Mucosa of gallbladder (tissue), 1 donor: Measurements from ENCODE around the gene MRFAP1L1. TPM values are rescaled to one million over a fixed set of nuclear protein-coding genes. Genes with fewer than 3 reads are reported as not detected.
"Not testable (repeated sequence)": the region's sequence is repeated elsewhere in the genome, so short reads cannot be mapped to it uniquely, and the experiment has no call there.

Source experiments
- DNase-seq: peaks from one replicate; pipeline ENCODE4 v3.0.0-alpha.2; 2020; ENCODE audit warnings: low spot score
- total RNA-seq: library from RNA; stranded (reverse); gene quantifications from one replicate; pipeline ENCODE4 v1.2.1, GENCODE V29; 2021
- donor health status: DM: no; HTN: no; CAD: no.

The MRFAP1L1 gene
- total RNA-seq, 1 donor from 2014 or later: 51.2 TPM

DNA sequence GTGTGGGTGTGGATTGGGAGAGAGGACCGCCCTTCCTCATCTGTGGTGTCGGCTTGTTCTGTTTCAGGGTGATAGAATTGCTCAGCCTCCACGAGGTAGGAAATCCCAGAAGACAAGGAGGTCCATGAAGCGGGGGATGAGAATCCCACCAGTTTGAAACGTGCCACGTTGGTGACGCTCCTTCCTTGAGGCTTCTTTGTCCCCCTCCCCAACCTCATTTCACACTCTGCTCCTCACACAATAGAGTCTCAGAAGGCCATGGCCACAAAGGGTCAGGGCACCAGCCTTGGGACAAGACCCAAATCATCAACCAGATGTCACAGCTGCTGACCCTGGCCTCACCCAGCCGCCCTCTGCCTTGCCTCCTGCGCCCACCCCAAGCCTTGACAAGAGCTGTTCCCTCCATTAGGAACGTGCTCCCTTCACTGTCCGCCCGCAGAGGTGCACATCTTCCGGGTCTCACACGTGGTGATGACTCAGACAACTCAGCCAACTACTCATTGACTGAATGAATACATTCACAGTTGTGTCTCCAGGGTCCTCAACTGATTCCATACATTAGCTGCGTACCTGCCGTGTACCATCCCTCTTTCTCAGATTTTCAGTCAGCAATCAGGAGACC, 24.6 kb upstream of the MRFAP1L1 start:
- no peak for DNase-seq

DNA sequence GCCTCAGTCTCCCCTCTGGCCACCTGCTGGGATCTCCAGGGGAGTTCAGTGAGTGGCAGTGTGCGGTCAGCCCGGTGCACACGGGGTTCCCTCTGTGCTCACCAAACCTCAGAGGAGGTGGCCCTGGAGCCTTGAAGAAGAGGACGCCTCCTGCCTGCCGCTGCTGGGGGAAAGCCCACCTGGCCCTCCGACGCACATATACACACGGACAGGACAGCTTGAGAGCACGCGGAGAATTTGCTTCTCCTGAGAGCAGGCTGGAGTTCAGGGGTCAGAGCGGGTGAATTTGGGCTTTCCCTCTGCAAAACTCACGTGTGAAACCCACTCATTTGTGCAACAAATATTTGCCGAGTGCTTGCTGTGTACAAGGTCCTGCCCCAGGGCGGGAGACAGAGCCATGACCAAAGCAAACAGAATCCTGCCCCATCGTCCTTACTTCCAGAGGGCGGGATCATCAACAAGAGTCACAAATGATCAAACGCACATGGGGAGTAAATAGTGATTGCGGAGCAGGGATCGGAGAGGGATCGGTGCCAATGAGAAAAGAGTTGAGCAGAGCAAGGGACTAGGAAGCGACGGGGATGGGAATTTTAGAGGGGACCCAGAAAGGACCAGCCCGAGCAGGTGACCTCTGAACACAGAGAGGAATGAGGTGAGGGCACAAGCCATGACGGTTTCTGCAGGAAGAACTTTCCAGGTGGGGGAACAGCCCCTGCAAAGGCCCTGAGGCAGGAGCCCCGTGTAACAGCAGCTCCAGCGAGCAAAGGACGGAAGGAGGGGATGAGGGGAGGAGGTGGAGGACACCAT, 23.9 kb upstream of the MRFAP1L1 start:
- no peak for DNase-seq

DNA sequence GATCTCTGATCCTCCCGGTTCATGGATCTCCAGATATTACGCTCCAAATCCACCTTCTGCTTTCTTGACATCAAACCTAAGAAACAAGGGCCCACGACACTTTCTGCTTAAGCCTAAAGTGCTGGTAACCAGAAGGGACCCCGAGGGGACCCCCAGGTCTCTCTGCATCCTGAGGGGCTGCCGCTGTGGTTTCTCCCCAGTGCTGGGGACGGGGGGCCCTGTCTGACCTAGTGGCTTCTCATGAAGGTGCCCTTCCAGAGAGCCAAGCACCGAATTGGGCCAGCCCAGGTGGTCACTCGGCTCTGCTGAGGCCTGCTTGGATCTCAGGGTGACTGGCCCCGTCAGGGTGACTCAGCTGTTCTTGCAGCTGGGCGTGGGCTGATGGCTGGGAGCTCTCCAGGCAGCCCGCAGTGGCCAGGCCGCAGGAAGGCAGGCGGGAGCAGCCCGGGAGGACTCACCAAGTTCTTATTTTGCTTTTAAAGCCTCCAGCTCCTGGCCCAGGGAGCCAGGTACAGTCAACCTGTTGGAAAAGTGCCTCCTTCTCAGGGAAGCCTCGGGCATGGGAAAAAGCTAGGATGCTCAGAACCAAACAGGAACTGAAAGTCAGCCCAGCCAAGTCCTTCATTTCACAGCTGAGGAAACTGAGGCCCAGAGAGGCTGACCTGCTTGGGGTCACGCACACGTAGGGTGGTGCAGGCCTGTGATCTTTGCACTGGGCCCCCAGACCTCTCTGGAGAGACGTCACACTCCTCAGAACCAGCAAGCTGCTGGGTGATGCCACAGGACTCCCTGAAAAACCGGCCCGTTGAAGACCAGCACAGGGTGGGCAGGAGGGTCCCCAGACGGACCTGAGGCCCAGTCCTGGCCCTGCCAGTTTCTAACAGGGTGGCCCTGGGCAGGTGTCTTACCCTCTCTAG, 23.0 kb upstream of the MRFAP1L1 start:
- peak; percentile 77 for DNase-seq

DNA sequence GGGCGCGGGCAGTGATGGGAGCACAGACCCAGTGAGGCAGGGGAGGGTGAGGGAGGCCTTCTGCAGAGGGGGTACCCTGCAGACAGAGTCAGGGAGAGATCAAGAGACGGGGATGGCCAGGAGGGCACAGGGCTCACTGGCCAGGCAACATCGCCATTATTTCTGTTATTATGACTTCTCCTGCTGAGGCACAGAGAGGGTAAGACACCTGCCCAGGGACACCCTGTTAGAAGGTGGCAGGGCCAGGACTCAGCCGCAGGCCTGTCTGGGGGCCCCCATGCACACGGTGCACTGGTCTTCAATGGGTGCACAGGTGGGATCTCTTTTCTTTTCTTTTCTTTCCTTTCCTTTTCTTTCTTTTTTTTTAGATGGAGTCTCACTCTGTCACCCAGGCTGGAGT, 22.1 kb upstream of the MRFAP1L1 start:
- DNase-seq: no peak

DNA sequence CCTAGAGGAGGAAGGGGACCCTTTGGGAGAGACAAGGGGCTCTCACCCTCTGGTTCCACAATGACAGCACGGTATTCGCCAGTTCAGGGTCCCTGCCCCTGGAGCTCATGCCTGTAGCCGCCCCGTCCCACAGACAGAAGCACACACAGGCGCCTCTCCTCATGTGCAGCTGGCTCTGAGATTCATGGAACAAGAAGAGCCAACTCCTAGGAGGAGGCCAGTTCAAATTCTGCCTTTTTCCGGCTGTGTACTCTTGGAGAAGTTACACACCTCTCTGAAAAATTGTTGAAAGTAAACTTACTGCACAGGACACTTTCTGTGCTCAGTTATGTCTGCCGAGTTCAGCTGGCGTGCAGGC, 21.6 kb upstream of the MRFAP1L1 start:
- DNase-seq: no peak

DNA sequence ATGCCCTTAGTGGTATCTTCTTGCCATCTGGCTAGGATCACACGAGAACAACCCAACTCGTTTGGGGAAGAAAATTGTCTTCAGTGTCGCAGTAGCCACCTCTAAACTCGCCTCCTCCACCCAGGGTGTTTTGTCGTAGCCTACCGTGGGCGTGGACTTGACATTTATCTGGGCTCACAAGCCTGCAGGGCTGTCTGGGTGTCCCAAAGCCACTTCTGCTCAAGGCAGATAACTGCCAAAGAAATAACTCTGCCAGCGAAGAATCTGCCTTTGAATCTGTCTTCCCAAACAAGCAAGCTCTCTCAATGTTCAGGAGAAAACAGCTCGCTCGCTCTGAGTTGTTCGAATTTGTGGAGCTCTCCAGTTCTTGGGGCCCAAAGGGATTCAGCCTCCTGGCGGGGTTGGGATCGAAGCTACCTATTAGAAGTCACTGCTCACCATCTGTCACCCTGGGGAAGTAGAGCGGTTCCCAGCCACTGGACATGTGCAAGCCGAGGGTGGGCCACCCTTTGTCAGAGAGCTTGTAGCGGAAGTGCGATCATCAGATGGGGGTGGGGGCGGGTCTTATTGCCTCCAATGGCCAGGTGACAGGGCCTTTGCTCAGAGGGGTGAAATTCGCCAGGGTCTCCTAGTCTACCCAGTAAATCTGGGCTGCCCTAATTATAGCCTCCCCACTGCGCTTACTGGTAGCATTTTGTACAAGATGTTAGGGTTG, 21.1 kb upstream of the MRFAP1L1 start:
- no peak for DNase-seq

DNA sequence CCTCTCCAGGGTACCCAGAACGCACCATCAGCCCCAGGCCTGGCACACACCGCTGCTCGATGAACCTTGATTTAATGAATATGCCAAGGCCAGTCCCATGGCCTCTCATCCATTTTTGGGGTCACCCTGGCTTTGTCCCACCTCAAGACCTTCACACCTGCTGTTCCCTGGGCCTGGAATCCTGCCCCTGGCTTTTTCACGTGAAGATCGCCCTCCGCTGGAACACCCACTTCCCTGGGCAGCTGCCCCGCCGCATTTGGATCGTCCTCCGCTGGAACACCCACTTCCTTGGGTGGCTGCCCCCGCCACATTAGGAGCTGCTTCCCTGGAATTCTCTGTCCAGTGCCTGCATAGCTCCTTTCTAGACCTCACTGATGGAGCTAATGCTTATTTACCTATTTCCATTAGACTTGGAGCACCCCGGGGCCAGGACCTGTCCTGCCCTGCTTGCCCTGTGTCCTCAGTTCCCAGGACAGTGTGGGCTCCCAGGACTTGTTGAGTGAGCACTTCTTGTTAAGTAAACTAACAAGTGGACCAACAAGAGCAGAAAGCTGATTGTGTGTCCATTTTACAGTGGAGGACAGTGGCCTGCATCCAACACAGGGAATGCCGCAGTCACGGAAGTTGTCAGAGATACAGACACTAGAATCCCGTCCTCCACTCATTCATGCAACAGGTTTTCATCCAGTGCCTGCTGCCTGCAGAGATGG, 18.8 kb upstream of the MRFAP1L1 start:
- DNase-seq: no peak

DNA sequence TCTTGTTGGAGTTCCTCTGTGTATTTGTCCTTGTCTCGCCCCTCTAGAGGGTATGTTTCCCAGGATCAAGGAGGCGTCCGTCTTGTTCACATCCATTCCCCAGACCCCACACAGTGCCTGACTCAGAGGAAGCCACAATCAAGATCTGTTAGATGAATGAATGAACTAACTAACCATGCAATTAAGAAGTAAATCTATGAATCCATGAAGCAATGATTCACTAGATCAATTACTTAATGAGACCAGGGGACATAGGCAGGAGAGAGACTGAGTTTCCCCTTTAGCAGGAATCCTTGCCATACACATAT, 18.2 kb upstream of the MRFAP1L1 start:
- no peak for DNase-seq

DNA sequence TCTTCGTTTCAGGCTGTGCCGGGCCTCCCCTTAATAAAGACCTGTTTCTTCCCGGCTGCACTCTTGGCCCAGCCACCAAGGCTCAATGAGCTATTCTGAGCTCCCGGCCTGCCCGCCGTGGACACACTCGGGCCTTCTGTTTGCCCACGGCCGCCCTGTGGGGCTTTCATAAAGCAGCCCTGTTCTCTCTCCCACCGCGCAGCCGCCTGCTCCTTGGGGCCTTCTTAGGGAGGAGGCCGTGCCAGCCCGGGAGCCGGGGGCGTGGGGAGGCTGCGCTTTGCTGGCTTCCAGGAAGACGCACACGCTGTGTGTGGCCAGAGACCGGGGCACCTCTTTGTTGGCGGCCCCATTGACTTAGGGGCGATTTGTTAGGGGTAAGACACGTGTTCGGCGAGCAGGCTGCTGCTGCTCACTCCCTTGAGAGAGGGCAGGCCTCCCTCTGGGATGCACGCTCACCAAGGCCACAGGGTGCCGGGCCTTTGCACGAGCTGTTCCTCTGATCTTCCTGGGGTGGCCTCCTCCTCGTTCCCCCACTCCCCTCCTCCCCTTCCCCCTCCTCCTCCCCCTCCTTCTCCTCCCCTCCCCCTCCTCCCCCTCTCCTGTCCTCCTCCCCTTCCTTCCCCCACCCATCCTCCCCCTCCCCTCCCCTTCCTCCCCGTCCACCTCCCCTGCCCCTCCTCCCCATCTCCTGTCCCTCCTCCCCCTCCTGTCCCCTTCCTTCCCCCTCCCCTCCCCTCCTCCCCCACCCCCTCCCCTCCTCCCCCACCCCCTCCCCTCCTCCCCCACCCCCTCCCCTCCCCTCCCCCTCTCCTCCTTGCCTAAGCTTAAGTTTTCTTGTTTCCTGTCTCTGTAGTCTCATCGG, 17.6 kb upstream of the MRFAP1L1 start:
- DNase-seq: no peak

DNA sequence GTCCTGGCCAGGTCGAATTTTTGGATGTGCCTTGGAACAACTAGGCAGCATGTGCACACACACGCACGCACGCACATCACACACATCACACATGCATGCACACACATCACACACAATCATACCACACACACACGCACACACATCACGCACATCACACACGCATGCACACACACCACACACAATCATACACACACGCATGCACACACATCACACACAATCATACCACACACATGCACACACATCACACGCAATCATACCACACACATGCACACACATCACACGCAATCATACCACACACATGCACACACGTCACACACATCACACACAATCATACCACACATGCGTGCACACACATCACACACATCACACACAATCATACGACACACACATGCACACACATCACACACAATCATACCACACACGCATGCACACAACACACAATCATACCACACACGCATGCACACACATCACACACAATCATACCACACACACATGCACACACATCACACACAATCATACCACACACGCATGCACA, 15.8 kb upstream of the MRFAP1L1 start:
- not testable (repeated sequence) for DNase-seq

DNA sequence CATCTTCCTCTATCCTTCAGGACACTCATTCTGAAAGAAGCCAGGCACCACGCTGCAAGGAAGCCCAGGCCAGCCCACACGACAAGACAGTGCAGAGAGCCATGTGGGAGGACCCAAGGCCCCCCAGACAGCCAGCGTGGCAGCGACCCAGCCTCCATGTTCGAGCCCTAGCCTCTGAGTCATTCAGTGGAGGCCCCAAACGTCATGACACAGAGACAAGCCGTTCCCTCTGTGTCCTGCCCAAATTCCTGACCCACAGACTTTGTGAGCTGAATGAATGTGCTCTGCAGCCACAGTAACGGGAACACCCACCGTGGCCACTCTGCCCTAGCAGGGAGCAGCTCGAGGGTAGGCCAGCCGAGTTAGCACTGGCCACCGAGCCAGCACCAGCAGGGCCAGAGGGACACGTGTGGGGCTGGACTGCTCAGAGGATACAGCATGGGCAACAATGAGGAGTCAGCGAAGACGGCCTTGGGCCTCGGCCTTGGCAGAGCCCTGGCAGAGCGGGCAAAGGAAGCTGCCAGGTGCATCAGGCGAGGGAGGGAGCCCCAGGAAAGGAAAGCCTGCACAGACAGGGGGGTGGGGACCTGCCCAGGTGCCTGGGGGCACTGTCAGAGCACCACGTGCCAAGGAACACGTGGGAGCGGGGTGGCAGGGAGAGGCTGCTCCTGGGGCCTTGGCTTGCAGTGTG, 14.9 kb upstream of the MRFAP1L1 start:
- DNase-seq: no peak

DNA sequence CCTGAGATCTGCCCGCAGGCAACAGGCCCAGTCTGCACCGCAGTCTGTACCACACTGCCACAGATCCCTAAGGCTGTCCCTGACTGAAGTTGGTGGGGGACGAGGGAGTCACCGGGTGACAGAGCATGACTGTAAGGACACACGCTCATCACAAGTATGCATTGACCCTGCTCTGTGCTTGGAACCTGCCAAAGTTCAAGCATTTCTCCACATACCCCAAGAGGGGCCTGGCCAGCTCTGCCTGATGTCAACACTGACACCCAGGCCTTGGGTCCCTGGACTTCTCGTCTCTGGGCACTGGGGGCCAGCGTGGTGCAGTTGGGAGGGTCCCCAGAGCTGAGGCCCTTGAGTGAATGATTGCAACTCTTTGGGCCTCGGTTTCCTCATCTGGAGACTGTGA, 14.2 kb upstream of the MRFAP1L1 start:
- DNase-seq: no peak

DNA sequence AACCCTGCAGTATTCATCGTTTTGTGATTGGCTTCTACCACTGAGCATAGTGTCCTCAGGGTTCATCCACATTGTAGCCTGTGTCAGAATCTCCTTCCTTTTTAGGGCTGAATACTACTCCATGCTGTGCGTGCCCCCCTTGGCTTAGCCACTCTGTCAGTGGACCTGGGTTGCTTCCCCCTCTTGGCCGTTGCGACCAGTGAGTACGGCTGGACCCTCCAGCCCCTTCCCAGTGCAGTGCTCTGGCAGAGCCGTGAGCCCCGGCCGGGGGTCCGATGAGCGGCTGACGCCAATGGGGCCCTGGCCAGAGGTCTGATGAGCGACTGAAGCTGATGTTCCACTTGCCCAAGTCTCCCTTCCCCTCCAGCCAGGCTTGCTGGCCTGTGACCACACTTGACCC, 13.2 kb upstream of the MRFAP1L1 start:
- no peak for DNase-seq

DNA sequence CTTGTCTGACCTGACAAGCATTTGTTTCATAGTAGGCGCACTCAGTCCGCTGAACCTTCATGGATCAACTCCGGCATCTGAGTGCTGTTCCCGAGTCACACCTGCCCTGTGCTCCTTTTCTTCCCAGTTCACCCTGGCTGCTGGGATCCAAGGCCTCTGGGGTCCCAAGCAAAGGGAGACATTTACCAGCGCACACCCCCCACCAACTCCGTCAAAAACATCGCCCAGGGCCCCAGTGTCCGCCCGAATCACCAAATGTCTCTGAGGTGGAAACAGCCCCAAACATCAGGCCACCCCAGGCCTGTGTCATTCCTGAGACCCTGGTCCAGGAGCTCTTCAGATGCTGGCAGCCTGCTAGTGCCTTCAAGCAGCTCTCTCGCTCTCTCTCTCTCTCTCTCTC, 11.5 kb upstream of the MRFAP1L1 start:
- no peak for DNase-seq

DNA sequence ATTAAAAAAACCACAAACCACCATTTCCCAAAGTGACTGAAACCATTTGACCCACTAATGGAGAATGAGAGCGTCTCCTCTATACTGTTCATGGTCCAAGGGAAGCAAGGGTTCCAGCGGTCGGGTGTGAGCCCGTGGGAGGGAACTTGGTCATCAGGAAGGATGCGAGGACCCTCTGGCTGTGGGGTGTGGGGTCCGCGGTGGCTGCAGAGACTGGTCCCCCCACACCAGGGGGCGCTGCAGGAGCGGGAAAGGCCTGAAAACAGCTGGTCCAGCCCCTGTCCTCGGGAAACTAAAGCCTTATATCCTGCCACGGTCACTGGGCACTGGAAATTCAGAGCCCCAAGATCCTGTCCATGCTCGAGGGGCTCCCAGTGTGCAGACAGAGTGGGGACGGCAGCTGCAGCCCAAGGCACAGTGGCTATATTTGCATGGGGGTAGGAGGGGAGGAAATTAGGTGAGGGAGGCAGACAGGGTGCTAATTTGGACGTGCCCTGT, 10.6 kb upstream of the MRFAP1L1 start:
- DNase-seq: peak; percentile 77

DNA sequence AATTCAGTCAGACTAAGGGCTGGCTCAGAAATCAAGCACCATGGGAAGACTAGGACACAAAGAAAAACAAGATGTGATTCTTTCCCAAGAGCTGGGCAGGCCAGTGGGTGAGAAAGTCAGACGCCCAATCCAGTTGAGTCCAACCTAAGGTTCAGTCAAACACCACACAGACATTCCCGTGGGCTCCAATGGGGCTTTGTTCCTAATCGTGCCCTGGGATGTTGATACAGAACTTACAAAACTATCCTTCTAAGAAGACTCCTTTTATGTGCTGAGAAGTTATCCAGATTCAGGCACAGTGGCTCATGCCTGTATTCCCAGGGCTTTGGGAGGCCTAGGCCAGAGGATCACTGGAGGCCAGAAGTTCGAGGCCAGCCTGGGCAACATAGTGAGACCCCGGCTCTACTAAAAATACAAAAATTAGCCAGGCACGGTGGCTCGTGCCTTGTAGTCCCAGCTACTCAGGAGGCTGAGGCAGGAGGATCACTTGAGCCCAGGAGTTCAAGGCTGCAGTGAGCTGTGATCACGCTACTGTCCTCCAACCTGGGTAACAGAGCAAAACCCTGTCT, 10.0 kb upstream of the MRFAP1L1 start:
- no peak for DNase-seq

DNA sequence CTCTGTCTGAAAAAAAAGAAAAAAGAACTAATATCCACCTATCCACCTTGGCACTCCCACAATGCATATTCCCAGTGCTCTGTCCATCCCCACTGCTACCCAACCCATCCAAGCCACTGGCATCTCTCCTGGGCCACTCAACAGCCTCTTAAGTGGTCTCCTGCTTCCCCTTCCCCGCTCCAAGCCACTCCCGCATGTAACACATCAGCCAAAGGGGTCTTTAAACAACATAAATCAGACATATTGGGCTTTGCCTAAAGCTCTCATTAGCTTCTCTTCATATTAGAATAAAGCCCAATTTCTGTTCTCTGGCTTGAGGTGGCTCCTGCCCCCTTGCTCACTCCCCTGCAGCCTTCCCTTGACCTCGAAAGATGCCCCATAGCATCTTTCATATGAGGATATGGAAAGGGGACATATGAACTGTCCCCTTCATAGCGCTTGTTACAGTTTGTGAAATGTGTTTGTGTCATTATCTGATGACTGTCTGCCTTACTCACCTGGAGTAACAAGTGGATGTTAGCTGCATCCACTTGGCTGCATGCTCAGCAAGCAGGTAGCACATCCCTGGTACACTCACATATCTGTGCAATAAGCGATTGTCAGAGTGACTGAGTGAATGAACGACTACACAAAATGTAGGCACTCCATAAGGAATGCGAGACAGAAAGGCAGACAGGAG, 9.4 kb upstream of the MRFAP1L1 start:
- no peak for DNase-seq

DNA sequence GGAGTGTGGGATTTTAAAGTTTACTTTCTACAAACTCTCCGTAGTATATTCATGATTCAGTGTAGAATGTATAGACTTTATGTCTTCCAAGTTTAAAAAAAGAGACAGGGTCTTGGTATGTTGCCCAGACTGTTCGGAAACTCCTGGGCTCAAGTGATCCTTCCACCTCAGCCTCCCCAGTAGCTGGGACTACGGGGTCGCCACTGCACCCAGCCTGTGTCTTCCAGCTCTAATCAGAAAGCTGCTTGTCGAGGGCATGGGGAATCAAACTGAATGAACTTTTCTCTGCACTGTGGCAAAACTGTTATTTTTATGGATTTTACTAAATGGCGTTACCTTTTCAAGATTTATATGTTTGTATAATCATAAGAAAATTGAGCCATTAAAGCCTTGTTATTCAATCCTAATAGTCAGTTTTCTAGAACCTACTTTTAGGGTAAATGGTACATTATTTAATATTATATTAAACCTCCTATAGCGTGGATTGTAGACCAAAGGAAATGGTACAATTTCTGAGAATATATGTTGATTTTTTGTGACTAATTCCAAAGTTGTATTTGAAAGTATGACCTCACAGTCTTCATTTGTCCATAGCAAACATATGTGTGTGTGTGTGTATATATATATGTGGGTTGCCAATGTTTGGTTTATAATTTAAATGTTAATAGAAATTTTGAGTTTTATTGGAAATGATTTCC, 7.4 kb upstream of the MRFAP1L1 start:
- DNase-seq: no peak
